HepG2 (cell line): ENCODE data around the gene CHCHD6. TPM values are rescaled to one million over a fixed set of nuclear protein-coding genes. Genes with fewer than 3 reads are reported as not detected.

Experiments
- ATAC-seq: fragments of 200-7000 bp; cut with Tn5 transposase; 3 replicates; pipeline ENCODE4 v1.9.1; 2020; ENCODE audit warnings: mild to moderate bottlenecking, moderate library complexity
- BruUV-seq: library from RNA; stranded (reverse); fragments of 400-500 nt; replicated peaks from 2 replicates; lab custom pipeline; 2021; lab: Mats Ljungman, UMichigan
- CTCF ChIA-PET: fragments of 300-600 bp; formaldehyde crosslinking; extraction: SDS; loops from one replicate; lab custom pipeline; 2021; ENCODE audit warnings: low total read pairs, inconsistent platforms, low intra/inter-chr PET ratio; lab: Yijun Ruan, JAX
- POLR2A ChIA-PET: fragments of 350-600 bp; sonication (Branson Sonifier 250); formaldehyde crosslinking; loops from one replicate; lab custom pipeline; 2020; ENCODE audit warnings: antibody characterized with exemption, inconsistent platforms; lab: Yijun Ruan, JAX
- DNase-seq: peaks from one replicate; pipeline ENCODE4 v3.0.0-alpha.2; 2015; ENCODE audit warnings: low spot score
- FAIRE-seq: peaks from 3 replicates; lab custom pipeline; 2011; peaks lifted over from hg19 to GRCh38; lab: Jason Lieb, UNC
- H2AFZ ChIP-seq: one replicate; pipeline ENCODE4 v1.6.1; 2011; ENCODE audit warnings: low read length, inconsistent platforms
- H3K27ac ChIP-seq: fragments of 300-600 bp; 3 replicates; pipeline ENCODE4 v1.8.0; 2011; ENCODE audit warnings: mixed run types, mild to moderate bottlenecking, mixed read lengths, low read length, inconsistent platforms; ENCODE audit not compliant: insufficient read depth; ENCODE audit errors: extremely low read length
- H3K27me3 ChIP-seq, 2 experiments: fragments of 200-600 bp in 1 of 2; 2 replicates in 1 of 2; 3 replicates in 1 of 2; pipeline versions ENCODE4 v1.6.0 to v1.8.0; 2011; ENCODE audit warnings: low read length in 2 of 2, mild to moderate bottlenecking in 2 of 2, moderate library complexity in 2 of 2, inconsistent platforms in 1 of 2; ENCODE audit not compliant: insufficient read depth in 2 of 2, control insufficient read depth in 1 of 2
- H3K36me3 ChIP-seq, 2 experiments: fragments of 200-600 bp in 1 of 2; replicated peaks in 1 of 2; 2 replicates in 1 of 2; 3 replicates in 1 of 2; pipeline versions ENCODE4 v1.5.1 to v1.8.0; 2011; ENCODE audit warnings: low read length in 2 of 2, inconsistent platforms in 1 of 2; ENCODE audit not compliant: insufficient read depth in 2 of 2, control insufficient read depth in 1 of 2
- H3K4me1 ChIP-seq: 2 replicates; pipeline ENCODE4 v1.5.1; 2012; ENCODE audit warnings: low read length, inconsistent platforms; ENCODE audit not compliant: insufficient read depth
- H3K4me2 ChIP-seq: 2 replicates; pipeline ENCODE4 v1.6.0; 2011; ENCODE audit warnings: low read depth, low read length, inconsistent platforms
- H3K4me3 ChIP-seq, 3 experiments: fragments of 200-600 bp in 1 of 3; sonication (generic), shearing (Covaris generic) in 1 of 3; replicated peaks in 1 of 3; 2 replicates each; pipeline ENCODE4 v1.5.1; 2011 to 2016; ENCODE audit warnings: low read length in 3 of 3, inconsistent platforms in 2 of 3, low read depth in 2 of 3, mild to moderate bottlenecking in 2 of 3, control low read depth in 1 of 3, mixed read lengths in 1 of 3; ENCODE audit not compliant: insufficient read depth in 1 of 3
- H3K79me2 ChIP-seq: one replicate; pipeline ENCODE4 v1.6.1; 2011; ENCODE audit warnings: low read length, inconsistent platforms; ENCODE audit not compliant: insufficient read depth
- H3K9ac ChIP-seq: 2 replicates; pipeline ENCODE4 v1.6.0; 2011; ENCODE audit warnings: mild to moderate bottlenecking, low read depth, low read length, inconsistent platforms; ENCODE audit not compliant: insufficient read depth
- H3K9me3 ChIP-seq: 2 replicates; pipeline ENCODE4 v1.5.1; 2012; ENCODE audit warnings: mild to moderate bottlenecking, low read length
- H4K20me1 ChIP-seq: 2 replicates; pipeline ENCODE4 v1.6.0; 2011; ENCODE audit warnings: inconsistent platforms, mild to moderate bottlenecking, low read length, moderate library complexity; ENCODE audit not compliant: insufficient read depth
- LBX2 ChIP-seq: sonication (generic); formaldehyde crosslinking; IDR thresholded peaks from 2 replicates; pipeline ENCODE4 v1.5.0; 2020; ENCODE audit warnings: missing genetic modification reagents, mild to moderate bottlenecking, borderline replicate concordance
- MLLT10 ChIP-seq: sonication (generic); formaldehyde crosslinking; IDR thresholded peaks from 2 replicates; pipeline ENCODE4 v1.4.0; 2020; ENCODE audit warnings: missing genetic modification reagents
- ZBTB7A ChIP-seq: sonication (generic); formaldehyde crosslinking; IDR thresholded peaks from 2 replicates; pipeline ENCODE4 v1.8.0; 2022; ENCODE audit warnings: mild to moderate bottlenecking, missing genetic modification reagents
- ZNF24 ChIP-seq: fragments of 450-650 bp; IDR thresholded peaks from 2 replicates; pipeline ENCODE4 v1.6.1; 2017; ENCODE audit warnings: antibody characterized with exemption, mild to moderate bottlenecking
- ZNF343 ChIP-seq: sonication (generic); formaldehyde crosslinking; IDR thresholded peaks from 2 replicates; pipeline ENCODE4 v1.4.0; 2020; ENCODE audit warnings: mild to moderate bottlenecking, missing genetic modification reagents
- WGBS: methylation state at CpG from one replicate; pipeline ENCODE4 v1.1.6; 2017; ENCODE audit warnings: low lambda C conversion rate; 5-methylcytosine and 5-hydroxymethylcytosine counted together
- in situ Hi-C: cut with HindIII; loops from 2 replicates; pipeline ENCODE4 v1.10.0; 2017; ENCODE audit warnings: low pct_unique_long_range_greater_than_20kb; ENCODE audit not compliant: extremely low pct_ligation_motif_present
- intact Hi-C: fragments of 100-400 bp; cut with micrococcal nuclease; formaldehyde crosslinking; loops from one replicate; pipeline ENCODE4 v1.10.0; 2022; ENCODE audit not compliant: unreplicated experiment
- polyA plus RNA-seq, 8 experiments: library from polyadenylated mRNA; depleted of rRNA in 3 of 8; stranded (reverse) in 7 of 8; unstranded in 1 of 8; fragments of >200 nt; fragmentation: Illumina TruSeq in 4 of 8; extraction: Trizol in 4 of 8; gene quantifications; 2 replicates each; pipeline versions ENCODE4 v1.2.1 to v1.2.3, GENCODE V29; 2011 to 2016; ENCODE audit warnings: low read depth in 4 of 8, missing spikeins in 1 of 8, mixed read lengths in 1 of 8; ENCODE audit not compliant: insufficient read depth in 1 of 8
- total RNA-seq, 5 experiments: library from RNA; depleted of rRNA; stranded (reverse); fragments of >200 nt; fragmentation: Illumina TruSeq; extraction: Trizol; gene quantifications; 2 replicates each; pipeline ENCODE4 v1.2.3, GENCODE V29; 2016; ENCODE audit warnings: low read depth in 1 of 5
- TF ChIP-seq, protein P1 (sequence below): sonication (generic); formaldehyde crosslinking; IDR thresholded peaks from 2 replicates; pipeline ENCODE4 v1.4.0; 2020; ENCODE audit warnings: missing genetic modification reagents

The CHCHD6 gene
- total and polyA plus RNA-seq, 2 of the 13 experiments (the other 11 are each of a cell fraction or from before 2014, with no cell fraction given), result 20.3 to 20.8 TPM

DNA sequence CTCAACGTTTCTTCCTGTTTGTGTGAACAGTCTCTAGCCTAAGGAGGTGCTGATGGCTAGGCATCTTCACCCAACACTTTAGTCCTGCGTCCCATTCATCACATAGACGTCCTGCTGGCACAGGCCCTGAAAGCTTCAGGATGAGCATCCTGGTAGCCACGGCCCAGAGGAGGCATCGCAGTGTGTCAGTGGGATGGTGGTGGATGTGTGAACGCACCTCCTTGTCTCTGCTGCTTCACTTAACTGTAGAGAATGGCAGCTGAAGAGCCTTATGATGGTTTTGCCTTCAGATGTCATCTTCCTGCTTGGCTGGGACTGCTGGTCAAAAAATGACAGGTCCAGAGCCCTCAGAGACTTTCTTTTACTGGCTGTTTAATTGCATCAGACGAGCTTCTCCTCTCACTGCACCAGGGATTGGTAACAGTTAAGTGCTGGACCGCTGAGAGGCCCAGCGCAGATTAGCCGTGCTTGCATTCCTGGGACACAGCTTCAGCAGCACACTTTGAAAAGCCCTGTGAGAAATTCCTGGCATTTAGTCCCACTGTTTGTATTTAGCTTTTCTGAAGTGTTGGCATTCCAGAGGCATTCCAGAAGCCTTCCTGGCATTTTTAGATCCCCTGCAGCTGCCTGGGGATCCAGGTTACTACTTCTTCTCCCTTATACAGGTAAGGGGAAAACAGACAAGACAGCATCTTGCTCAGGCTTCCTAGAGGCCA is 146.5 kb downstream of the CHCHD6 start (continued):
- TF ChIP-seq MLLT10 (CRISPR knock-in tag), result no peak
- no peak for TF ChIP-seq LBX2 (CRISPR knock-in tag)
- no peak for TF ChIP-seq ZNF343 (CRISPR knock-in tag)

GRCh38 chr3:126851382-126851781 is 147.3 kb downstream of the CHCHD6 start:
- Histone ChIP-seq H3K4me3 (no peak overlapping the region), H3K79me2 (no peaks in the 10 kb centered on the region), H3K36me3 (peaks cover 0 to under 1% of the 10 kb centered on the region in 2 experiments; a peak in 1 of 5 replicates), H2AFZ (no peak overlapping the region), H4K20me1 (no peaks in the 10 kb centered on the region)
- BruUV-seq, result no TSS peak
- ATAC-seq, result peak; percentile 38
- in situ Hi-C loops, result no loop called here
- TF ChIP-seq, protein P1, sequence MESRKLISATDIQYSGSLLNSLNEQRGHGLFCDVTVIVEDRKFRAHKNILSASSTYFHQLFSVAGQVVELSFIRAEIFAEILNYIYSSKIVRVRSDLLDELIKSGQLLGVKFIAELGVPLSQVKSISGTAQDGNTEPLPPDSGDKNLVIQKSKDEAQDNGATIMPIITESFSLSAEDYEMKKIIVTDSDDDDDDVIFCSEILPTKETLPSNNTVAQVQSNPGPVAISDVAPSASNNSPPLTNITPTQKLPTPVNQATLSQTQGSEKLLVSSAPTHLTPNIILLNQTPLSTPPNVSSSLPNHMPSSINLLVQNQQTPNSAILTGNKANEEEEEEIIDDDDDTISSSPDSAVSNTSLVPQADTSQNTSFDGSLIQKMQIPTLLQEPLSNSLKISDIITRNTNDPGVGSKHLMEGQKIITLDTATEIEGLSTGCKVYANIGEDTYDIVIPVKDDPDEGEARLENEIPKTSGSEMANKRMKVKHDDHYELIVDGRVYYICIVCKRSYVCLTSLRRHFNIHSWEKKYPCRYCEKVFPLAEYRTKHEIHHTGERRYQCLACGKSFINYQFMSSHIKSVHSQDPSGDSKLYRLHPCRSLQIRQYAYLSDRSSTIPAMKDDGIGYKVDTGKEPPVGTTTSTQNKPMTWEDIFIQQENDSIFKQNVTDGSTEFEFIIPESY (CRISPR knock-in tag), result peak; percentile 82; the same call in 1 of the 2 replicates
- no peak for TF ChIP-seq ZBTB7A (CRISPR knock-in tag)
- no peak for TF ChIP-seq ZNF24
- TF ChIP-seq, all 625 proteins: peak for 1
- H3K4me1 ChIP-seq, result peaks cover 39% of the 10 kb centered on the region
- H3K27me3 ChIP-seq, result no peaks in the 10 kb centered on the region
- WGBS, result 83% methylated on average over 3 of the region's 6 CpGs
- intact Hi-C loops, result no loop called here
- 0 out of 2 replicates have a peak overlapping the region, but pooled peaks have one; percentile 4 for H3K9ac ChIP-seq
- no peaks in the 10 kb centered on the region for H3K9me3 ChIP-seq
- peak overlapping the region; percentile 46; the same call in 1 of the 2 replicates for H3K4me2 ChIP-seq
- FAIRE-seq (peak; percentile 4), DNase-seq (peak; percentile 21)
- peak overlapping the region; percentile 36 for H3K27ac ChIP-seq
- ChIA-PET POLR2A (interaction anchor here (1.3 kb wide), 1 partner anchor 16 kb away, joined by 3 read pairs; no protein-coding TSS in a partner anchor), CTCF (no interaction called here)
